HG03575 (cell line): ENCODE results near the gene MAP1S.

Experiments
- ATAC-seq: cut with Tn5 transposase; IDR thresholded peaks from one replicate; pipeline ENCODE4 v1.9.1; 2021; ENCODE audit not compliant: unreplicated experiment, insufficient number of reproducible peaks, low FRiP score; ENCODE audit errors: extremely low read depth

MAP1S gene, protein sequence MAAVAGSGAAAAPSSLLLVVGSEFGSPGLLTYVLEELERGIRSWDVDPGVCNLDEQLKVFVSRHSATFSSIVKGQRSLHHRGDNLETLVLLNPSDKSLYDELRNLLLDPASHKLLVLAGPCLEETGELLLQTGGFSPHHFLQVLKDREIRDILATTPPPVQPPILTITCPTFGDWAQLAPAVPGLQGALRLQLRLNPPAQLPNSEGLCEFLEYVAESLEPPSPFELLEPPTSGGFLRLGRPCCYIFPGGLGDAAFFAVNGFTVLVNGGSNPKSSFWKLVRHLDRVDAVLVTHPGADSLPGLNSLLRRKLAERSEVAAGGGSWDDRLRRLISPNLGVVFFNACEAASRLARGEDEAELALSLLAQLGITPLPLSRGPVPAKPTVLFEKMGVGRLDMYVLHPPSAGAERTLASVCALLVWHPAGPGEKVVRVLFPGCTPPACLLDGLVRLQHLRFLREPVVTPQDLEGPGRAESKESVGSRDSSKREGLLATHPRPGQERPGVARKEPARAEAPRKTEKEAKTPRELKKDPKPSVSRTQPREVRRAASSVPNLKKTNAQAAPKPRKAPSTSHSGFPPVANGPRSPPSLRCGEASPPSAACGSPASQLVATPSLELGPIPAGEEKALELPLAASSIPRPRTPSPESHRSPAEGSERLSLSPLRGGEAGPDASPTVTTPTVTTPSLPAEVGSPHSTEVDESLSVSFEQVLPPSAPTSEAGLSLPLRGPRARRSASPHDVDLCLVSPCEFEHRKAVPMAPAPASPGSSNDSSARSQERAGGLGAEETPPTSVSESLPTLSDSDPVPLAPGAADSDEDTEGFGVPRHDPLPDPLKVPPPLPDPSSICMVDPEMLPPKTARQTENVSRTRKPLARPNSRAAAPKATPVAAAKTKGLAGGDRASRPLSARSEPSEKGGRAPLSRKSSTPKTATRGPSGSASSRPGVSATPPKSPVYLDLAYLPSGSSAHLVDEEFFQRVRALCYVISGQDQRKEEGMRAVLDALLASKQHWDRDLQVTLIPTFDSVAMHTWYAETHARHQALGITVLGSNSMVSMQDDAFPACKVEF

DNA sequence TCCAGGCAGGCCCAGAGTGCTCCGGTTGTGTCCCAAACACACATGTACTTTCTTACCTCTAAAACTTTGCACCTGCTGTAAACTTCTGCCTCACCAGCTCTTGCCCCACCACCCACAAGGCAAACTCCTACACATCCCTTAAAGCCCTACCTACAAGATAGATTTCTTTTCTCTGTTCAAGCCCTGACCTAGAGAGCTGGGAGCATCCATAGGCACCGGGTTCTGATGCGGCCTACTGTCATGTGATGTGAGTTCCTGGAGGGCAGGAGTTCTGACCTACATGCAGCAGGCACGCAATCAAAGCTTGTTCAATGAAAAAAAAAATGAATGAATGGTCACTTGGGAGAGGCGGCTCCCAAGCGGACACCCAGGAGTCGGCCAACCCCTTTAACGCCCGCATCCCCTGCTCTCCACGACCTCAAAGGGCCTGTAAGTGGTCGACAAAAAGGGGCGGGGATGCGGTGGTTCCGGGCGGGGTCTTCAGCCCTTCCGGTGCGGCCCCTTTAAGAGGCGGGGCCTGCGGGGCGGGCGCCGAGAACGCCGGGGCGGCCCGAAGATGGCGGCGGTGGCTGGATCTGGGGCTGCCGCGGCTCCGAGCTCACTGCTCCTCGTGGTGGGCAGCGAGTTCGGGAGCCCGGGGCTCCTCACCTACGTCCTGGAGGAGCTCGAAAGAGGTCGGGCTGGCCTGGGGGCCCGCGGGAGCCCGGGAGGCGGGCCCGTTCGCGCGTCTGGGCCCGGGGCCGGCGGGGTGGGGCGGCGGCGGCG lies at the start of gene MAP1S:
Gene MAP1S (plus strand): TSS at position 534 of the 765 bp plus-strand sequence. CDS start 23 bp downstream, at position 557.
- ATAC-seq, result no peak

DNA sequence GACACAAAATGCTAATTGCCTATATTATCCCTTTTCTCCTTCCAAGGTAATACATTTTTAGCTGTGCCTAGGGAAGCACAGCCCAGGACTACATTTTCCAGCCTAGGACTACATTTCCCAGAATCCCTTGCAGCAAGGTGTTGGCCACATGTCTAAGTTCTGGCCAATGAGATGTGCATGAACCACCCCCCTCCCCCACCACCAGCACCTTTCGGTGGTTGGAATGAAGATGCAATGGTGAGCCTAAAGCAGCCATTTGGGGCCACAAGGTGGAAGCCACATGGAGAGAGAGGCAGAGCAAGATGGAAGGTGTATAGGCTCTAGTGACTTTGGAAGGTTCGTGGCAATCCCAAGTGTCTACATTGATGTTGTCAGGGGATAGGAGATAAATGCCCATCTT lies 47.4 kb upstream of the MAP1S start:
- ATAC-seq, result no peak

DNA sequence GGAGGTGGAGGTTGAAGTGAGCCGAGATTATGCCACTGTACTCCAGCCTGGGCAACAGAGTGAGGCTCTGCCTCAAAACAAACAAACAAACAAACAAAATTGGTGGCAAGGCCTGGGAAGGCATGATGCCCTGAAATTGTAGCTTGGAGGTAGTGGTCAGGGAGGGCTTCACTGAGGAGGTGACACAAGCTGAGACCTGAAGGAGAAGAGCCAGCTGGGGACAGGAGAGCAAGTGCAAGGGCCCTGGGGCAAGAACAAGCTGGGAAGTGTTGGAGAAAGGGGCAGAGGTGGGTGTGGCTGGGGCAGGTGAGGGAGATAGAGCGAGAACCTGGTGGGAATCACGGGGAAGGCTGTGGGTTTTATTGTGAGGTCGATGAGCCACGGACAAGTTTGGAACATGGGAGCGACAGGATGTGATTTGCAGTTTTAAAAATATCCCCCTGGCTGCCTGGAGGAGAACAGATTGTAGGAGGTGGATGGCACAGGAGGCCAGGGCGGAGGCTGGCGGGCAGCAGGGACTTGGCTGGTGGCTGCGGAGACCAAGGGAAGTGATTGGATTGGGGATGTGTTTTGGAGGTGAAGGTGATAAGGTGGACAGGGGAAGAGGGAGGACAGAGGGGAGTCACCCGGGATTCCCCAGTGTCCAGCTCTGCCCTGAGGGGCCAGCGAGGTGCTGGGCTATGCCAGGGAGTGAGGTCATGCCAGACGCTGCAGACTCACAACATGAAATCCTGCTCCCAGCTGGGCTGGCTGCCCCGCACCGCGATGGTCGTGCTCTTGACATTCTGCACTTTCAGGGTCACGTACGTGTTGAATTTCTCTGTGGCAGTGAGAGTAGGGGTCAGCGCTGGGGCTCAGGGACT lies 45.1 kb upstream of the MAP1S start:
- ATAC-seq, result no peak

DNA sequence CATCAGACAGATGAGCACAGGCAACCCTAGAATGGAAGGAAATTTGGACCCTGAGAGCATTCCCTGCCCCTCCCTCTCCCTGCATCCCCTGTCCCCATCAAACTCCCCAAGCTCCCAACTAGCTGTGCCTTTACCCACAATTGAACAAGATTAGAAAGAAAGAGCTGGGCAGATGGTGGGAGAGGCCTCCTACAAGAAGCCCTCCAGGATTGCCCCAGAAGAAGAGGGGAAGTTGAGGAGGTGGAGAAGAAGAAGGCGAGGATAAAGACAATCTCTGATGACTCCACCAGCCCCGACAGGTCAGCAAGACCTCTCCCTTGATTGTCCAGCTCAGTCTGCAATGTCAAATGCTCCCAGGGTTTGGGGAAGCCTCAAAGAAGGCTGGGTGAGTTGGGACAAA lies 43.0 kb upstream of the MAP1S start:
- no peak for ATAC-seq

DNA sequence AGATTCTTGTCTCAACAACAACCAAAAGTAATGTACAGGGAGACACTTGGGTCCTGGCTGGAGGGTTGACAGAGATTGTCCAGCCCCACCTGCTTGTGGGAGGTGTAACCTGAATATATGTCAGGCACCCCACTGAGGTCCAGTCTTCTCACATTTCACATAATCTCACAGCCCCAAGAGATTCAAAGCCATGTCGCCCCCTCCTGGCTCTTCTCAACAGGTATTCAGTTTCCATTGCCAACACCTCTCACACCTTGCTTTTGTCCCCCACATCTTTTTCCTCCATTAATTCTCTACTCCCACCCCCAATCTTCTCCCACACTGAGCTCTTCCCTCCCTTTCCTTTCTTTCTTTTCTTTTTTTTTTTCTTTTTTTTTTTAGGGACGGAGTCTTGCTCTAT lies 42.3 kb upstream of the MAP1S start:
- ATAC-seq, result no peak

DNA sequence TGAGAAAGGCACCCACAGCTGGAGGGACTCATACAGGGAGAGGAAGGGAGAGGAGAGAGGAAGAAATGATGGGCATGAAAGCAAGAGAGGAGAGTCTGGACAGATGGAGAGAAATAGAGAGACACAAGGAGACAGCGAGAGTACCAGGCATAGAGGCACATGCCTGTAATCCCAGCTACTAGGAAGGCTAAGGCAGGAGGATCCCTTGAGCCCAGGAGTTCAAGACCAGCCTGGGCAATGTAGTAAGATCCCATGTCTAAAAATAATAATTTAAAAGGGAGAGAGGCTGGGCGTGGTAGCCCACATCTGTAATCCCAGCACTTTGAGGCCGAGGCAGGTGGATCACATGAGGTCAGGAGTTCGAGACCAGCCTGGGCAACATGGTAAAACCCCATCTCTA lies 40.4 kb upstream of the MAP1S start:
- no peak for ATAC-seq

DNA sequence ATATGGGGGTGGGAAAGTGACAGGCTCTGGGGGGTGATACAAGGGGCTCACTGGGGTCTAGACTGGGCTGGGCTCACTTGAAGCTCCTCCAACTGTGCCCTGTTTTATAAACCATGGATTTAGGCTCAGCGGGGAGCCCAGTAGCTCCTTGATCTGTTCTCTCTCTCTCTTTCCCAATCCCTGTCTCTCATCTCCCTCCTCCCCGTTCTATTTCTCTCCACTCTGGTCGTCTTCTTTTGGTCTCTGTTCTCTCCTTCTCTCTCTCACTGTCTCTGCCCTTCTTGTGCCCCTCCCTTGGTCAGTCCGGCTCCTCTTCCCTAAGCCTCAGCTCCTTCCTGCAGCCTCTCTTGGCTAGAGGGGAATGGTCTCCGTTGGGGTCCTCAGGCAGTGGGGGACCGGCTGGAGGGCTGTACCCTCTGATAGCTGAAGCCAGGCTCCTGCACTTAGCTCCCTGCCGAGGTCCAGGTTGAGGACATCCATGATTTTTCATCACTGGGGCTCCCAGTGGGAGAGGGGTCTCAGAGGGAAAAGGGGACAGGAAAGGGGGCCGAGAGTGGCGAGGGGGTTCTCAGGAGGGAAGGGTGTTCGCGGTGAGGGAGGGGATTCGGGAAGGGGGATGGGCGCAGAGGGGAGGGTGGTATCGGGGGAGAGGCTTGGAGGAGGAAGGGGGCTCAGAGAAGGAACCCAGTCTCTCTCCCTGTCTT lies 39.6 kb upstream of the MAP1S start:
- no peak for ATAC-seq

DNA sequence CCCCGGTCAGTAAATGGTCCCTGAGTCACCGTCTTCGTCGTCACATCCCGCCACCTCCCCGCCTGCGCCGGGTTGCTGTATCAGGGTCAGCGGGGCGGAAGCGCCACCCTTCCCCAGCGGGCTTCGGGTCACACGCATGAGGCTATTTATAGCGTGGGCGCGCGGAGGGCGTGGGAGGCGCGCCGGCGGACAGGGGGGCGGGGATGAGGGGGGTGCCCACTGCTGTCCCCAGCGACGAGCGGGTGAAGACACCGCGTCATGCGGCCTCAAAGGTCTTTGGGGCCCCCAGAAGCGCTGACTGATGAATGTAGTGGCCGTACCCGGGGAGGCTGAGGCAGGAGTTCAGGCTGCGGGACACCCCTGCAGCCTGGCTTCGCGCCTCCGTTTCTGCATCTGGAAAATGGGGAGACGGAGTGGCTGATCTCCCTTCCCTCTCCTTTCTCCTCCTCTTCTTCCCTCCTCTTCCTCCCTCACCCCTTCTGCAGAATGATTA lies 39.0 kb upstream of the MAP1S start:
- ATAC-seq, result no peak

DNA sequence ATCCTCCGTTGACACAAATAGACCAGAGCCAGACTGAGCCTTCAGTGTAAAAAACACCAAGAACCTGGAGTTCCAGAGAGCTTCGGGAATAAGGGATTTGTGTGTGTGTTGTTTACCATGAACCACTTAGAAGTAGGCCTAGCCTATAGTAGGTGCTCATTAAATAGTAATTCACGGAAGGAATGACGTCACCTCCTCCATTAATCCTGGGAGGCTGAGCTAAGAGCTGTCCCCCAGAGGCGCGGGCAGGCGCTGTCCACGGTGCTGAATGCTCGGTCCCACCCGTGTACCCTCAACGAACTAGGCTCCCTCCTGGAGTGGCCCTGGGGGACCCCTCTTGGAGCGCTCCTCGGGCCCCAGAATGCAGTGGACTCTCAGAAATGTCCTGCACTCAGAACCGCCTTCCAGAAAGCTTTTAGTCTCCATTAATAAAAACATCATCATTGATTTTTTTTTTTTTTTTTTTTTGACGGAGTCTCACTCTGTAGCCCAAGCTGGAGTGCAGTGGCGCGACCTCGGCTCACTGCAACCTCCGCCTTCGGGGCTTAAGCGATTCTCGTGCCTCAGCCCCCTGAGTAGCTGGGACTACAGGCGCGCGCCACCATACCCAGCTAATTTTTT lies 37.7 kb upstream of the MAP1S start:
- no peak for ATAC-seq

DNA sequence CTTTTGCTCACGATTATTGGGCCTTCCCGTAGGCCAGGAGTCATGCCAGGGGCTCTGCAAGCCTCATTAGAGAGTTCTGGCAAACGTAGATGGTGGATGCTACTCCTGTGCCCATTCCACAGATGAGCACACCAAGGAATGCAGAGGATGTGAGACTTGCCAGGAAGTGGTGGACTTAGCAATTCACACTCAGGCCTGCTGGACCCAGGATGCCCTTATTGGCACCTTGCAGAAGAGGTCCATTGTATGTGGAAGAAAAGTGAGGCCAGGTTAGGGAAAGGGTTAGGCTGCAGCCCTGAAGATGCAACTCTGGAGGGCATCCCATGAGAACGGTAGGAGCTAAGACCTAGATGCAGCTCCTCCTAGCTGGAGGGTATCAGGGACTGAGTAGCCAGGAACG lies 37.0 kb upstream of the MAP1S start:
- ATAC-seq, result no peak

DNA sequence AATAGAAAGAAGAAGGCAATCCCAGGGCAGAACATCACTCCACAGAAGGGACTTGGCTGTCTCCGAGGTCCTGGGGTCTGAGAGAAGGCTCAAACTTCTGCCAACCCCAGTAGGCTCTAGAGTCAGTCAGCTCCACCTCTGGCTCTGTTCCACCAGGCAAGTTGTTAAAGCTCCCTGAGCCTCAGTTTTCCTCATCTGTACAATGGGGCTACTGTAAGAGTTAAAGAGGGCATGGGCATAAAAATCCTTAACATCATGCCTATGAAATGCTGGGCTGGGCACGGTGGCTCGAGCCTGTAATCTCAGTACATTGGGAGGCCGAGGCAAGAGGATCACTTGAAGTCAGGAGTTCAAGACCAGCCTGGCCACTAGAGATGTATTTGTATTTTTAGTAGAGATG lies 36.2 kb upstream of the MAP1S start:
- ATAC-seq, result no peak

DNA sequence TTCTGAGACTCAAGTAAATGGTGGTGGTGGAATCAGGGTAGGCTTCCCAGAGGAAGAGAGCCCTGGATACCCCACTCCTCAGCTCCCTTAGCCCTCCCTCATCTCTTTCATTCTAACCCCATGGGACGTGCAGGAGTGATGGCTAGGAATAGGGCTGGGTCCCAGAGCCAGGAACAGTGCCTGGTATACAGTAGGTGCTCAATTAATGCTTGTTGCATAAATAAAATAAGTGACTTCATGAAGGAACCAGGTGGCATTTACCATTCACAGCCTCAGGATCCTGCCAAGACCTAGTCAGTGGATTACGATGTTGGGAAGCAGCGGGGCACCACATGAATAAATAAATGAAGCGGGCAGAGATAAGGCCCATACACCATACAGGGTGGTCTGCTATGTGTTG lies 35.0 kb upstream of the MAP1S start:
- no peak for ATAC-seq

DNA sequence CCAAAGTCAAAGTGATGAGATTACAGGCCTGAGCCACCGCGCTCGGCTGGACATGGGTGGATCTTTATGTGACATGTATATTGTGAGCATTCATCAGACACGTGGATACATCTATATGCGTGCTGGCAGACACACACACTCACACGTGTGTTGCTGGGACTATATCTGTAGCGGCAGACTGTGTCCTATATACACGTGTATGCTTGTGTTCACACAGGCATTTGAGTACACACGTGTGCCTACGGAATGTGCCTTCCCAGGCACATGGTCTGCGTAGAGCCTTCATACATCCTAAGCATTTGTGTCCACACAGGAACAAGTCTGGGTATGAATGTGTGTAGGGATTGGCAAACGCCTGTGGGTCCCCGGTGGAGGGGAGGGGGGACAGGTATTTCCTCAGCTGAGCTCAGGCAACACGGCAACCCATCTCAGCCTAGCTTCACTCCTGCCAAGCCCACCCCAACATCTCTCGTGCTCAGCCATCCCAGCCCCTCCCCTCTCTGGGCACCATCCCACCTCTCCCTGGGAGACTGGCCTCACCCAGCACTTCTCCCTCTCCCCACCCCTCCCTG lies 33.7 kb upstream of the MAP1S start:
- no peak for ATAC-seq

DNA sequence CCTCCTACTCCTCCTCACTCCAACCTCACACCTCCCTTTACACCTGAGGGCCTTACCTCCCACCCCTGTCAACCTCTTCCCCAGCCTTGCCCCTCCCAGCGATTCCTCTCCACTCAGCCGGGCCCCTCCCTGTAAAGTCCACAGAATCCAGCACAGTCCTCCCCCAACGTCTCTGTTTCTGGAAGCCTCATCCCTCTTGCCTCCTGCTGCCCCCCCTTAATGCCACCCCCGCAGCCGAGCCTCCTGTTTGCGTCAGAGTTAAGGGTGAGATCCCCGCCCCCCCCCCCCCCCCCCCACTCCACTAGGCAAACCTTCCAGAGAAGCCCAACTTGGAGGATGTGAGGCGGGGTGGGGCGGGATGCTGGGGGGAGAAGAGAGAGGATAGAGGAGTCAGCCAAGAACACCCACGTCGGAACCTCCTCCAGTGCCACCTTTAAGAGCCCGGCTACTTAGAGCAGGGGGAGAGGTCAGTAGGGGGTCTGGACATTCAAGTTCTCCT lies 33.2 kb upstream of the MAP1S start:
- no peak for ATAC-seq

DNA sequence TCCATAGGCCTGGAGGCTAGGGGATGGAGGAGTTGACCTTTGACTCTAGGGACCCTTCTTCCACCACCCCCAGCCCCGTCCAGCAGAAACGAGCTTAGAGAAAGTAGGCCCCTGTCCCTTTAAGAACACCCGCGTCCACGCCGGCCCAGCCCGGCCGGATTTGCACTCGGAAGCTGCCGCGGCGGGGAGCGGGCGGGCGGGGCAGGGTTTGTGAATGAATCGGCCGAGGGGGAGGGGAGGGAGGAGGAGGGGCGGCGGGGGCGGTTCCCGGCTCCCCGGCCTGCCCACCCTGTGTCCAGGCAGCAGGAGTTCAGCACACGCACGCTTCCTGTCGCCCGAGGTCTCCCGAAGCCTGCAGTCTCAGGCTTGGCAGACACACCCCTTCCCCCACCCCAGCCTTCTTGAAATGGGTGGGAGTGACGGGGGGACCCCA lies 32.7 kb upstream of the MAP1S start:
- ATAC-seq, result no peak

DNA sequence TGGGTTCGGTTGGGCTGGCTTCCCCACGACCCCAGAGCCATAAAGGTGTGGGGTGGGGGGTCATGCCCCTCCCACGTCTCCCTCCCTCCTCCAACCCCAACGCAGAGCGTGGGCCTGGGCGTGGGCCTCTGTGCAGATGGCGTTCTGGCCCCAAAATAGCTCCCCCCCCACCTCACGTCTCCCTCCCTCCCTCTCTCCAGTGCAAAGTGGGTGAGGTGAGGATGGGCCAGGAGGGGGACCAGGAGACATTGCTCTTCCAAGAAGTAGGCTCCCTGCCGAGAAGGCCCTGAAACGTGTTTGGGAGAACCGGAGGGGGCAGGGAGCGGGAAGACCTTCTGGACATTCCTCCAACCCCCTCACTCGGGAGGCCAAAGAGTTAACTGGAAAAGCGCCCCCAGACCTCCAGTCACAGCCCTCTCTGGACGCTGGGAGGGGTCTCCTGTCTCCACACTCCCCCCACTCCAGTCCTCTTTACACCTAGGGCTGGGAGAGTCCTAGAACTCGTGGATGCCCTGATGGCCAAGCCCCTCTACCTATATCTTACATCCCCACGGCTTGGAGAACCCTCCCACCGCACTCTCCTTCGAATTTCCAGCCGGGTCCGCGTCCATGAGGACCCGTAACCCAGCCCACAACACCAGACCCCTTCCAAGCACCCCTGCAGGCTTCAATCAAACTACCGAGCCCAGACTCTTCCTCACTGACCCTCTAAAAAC lies 32.0 kb upstream of the MAP1S start:
- ATAC-seq, result no peak
